Esophagus mucosa (tissue), 1 donor: Measurements from ENCODE around the gene ATP6V1A. TPM values are rescaled to one million over a fixed set of nuclear protein-coding genes. Genes with fewer than 3 reads are reported as not detected.

Experiments
- ATAC-seq: fragments of 200-7000 bp; cut with Tn5 transposase; one replicate; pipeline ENCODE4 v1.9.1; 2020
- total RNA-seq: library from RNA; stranded (reverse); gene quantifications from one replicate; pipeline ENCODE4 v1.2.4, GENCODE V29; 2023
- donor health status: DM: yes; HTN: yes; CAD: no.

ATP6V1A gene
- 59.5 TPM for total RNA-seq

DNA sequence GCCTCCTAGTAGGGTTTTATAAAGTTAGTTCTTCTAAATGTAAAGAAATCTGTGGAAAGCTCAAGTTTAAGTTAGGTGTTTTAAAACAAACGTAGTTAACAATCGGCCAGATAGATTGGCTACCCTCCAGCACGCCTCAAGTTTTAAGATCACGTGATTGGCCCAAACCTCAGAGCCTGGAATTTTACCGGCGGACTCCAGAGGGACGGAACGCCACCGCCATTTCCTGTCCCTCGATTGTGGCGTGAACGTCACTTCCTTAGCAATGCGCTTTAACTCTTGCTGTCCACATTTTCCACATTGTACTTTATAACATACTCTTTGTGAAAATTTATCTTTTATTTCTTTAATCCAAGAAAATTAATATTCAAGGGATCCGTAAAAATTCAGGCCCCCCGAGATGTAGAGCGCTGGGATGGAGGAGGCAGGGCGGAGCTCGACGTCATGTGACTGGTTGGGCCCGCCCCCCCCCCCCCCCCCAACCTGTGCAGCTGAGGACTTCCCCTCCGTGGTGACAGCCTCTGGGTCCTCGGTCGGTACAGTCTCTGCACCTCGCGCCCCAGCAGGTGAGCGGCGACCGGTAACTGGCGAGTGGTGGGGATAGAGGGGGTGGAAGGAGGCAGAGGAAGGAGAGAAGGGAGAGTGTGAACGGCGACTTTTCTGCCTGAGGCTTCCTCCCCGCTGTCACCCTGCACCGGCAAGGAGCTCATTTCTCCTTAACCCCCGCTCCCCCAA, at the start of gene ATP6V1A:
TSS of gene ATP6V1A (plus strand) at position 488 of the 735 bp plus-strand sequence. CDS start 31,719 bp downstream, outside the sequence.
- ATAC-seq = peak; percentile 72

DNA sequence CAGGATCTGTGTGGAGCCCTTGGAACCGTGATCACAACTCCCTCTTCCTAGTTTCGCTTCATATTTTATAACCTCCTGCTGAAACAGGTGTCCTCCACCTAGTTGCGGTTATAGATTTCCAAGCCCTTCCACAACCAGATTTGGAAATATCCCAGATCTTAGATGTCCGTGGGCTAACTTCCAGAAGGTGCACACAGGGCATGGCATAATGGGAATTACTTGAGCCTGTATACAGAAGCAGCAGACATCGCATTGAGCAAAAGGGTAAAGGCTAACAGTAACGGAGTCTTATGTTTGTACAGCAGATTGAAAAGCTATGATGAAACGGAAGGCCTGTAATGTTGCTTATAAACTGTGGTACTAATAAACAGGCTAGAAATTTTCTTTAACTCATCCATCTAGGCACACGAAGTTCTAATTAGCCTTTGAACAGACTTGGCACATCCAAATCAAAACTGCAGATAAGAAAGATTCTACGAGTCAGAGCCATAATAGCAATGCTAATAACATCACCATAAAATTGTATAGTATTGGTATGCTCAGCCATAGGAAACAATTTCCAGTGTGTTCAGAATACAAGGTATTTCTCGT, 49.2 kb upstream of the ATP6V1A start:
- ATAC-seq = no peak

GRCh38 chr3:113698213-113698742, 48.6 kb upstream of the ATP6V1A start:
- ATAC-seq = no peak

DNA sequence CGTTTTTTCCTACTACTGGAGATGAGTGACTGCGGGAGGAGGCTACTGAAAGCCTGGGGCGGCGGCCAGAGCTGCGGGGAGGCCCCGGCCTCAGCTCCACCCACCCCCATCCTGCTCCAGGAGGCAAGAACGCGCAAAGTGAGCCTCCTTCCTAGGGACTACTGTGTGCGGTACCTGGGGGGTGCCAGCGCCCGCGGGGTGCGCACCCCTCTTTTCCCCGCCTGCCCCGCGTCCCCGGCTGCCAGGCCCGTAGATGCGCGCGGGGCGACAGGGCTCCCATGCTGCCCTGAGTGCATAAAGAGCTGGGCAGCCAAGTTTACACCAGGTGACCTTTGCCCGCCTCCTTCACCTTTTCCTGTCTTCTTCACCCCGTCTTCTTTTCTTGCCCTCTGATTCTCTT, 47.9 kb upstream of the ATP6V1A start:
- ATAC-seq = no peak

DNA sequence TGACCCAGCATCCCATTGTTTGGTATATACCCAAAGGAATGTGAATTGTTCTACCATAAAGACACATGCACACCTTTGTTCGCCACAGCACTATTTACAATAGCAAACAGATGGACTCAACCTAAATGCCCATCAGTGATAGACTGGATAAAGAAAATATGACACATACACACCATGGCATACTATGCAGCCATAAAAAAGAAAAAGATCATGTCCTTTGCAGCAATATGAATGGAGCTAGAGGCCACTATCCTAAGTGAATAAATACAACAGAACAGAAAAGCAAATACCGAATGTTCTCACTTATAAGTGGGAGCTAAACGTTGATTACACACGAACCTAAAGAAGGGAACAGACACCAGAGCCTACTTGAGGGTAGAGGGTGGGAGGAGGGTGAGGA, 39.0 kb upstream of the ATP6V1A start:
- ATAC-seq = no peak

- peak; percentile 41 for ATAC-seq
Measured at GRCh38 chr3:113712129-113712528, 34.7 kb upstream of the ATP6V1A start.

DNA sequence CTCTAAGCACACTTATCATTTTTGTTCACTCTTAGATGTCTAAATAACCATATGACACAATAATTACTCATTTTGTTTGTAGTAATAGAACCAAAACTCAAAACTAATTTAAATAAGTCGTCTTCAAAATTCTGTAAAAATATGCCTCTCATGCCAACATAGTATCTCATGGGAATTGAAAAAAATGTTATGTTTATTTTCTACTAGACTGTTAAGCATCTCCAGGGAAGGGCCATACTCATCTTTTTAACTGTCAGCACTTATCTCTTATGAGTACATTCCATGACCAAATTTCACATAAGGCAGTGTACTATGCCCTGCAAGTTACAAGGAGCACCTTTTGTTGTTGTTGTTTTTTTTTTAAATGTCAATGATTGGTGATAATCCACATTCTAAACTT, 32.1 kb upstream of the ATP6V1A start:
- no peak for ATAC-seq

DNA sequence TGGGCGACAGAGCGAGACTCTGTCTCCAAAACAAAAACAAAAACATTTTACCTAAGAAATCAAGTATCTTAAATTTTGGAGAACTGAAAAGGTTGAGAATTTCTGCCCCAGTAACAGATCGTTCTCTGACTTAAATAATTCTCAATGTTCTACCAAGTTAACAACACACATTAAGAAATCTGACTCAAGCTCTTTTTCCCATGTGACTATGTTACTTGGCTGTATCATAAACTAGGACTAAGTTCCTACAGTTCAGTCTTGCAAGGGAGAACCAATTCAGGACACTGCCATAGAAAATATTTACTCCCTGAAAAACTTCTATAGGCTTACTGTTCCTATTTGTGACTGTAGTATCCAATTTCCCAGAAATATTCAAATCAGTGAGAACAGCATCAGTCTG, 29.5 kb upstream of the ATP6V1A start:
- no peak for ATAC-seq

GRCh38 chr3:113717818-113718217, 29.0 kb upstream of the ATP6V1A start:
- ATAC-seq = no peak

DNA sequence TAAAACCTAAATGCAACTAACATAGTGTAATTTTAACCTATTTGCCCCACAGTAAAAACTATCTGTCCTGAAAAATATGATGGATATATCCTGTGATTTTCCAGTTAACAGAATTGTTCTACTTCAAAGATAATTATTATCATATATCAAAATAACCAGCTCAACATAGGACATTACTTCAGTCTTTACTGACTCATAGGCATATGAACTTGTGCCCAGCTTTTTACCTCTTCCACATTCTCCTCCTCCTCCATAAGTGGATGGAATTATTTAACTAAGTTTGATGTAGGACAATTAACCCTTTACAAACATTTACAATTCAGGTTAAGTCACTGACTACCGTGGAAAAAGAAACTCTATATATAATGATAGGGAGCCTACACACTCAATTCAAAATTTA, 27.5 kb upstream of the ATP6V1A start:
- no peak for ATAC-seq

GRCh38 chr3:113719758-113720157, 27.1 kb upstream of the ATP6V1A start:
- ATAC-seq = no peak

DNA sequence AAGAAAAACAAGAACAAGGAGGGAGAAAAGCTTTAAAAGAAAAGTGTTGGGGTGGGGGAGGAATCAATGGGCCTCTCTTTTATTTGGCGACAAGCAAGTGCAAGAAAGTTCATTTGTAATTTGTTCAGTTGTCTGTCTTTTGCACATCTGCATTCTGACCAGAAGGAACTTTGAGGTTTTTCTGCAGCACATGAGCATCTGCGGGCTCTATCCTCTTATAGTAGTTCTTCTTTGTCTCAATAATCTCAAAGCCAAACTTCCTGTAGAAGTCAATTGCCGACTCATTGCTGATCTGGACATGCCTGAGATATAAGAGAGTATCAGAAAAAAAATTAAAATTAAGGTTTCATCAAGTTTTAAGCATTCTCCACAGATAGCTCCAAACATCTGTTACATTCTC, 25.2 kb upstream of the ATP6V1A start:
- ATAC-seq = no peak

- no peak for ATAC-seq
Measured at GRCh38 chr3:113728661-113729060, 18.2 kb upstream of the ATP6V1A start.

GRCh38 chr3:113730550-113730949, 16.3 kb upstream of the ATP6V1A start:
- no peak for ATAC-seq

DNA sequence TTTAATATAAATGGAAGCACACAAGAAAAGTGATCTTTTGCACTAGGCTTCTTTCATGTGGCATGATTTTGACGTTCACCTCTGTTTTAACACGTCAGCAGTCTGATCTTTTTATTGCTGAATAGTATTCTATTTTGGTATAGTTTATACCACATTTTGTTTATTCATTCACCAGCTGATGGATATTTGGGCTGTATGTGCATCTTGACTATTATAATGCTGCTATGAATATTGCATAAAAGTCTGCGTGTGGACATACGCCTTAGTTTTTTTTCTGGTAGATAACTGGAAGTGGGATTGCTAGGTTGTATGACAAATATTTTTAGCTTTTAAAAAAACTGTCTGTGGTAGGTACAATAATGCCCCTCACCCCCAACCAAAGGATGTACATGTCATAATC, 15.1 kb upstream of the ATP6V1A start:
- no peak for ATAC-seq

DNA sequence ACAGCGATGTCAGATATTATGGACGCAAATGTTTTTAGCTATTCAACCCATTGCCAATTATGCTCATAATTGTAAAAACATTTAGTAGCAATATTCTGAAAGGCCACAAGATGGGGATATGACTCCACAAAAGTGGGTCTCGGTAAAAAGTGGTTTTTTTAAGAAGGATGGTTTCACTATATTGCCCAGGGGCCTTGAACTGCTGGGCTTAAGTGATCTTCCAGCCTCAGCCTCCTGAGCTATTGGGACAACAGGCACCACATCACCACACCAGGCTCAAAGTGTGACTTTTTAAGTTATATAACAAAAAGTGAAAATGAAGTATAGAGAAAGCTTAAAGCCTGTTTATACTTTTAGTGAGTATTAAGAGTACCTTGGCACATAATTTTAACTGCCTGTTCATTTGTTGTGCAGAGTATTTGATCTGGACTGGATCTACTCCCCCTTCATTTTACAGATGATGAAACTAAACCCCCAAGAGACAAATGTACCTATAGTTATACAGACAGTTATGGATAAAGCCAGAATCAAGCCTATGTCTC, 10.2 kb upstream of the ATP6V1A start:
- ATAC-seq = peak; percentile 76

DNA sequence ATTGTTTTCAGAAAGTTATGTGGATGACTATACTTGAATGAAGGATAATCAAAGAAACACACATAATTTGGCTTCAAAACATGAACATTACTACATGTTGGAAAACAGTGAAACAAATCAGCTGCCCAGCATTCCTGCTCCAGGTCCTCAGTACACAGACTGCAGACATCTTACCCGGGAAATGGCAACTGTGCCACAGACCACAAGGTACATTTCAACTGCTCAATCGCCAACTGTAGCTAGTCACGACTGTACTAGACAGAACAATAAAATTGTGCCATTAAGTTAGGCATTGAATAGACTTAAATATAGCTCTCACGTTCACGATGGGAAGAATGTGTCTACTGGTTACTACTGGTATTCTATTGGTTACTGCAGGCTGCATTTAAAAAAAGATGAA, 5.7 kb upstream of the ATP6V1A start:
- ATAC-seq = no peak

- ATAC-seq = no peak
Measured at GRCh38 chr3:113741620-113742019, 5.2 kb upstream of the ATP6V1A start.

DNA sequence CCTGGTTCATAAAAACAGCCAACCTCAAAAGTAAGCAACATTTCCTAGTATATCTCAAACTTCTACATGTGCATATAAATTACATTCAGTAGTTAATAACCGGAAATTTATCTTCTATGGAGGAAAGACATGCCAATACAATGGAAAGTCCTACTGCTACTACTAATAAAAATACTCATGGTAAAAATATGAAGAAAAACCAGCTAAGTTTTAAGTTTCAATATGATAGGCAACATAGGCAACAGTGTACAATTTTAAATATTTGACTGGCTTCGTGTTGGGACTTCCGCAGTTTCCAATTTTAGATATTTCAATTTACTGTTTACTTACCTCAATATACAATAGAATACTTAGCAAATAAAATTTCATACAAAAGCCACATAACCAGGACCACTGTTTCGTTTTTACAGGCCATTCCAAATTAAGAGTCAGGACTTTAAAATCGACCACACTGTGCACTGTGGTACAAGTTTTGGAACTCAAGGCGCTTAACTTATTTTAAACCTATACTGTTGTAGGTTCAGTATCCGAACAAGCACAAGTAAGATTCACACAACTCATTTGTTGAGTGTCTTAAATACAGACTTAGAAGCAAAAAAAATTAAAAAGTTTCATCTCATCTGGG, 3.7 kb upstream of the ATP6V1A start:
- ATAC-seq = no peak

DNA sequence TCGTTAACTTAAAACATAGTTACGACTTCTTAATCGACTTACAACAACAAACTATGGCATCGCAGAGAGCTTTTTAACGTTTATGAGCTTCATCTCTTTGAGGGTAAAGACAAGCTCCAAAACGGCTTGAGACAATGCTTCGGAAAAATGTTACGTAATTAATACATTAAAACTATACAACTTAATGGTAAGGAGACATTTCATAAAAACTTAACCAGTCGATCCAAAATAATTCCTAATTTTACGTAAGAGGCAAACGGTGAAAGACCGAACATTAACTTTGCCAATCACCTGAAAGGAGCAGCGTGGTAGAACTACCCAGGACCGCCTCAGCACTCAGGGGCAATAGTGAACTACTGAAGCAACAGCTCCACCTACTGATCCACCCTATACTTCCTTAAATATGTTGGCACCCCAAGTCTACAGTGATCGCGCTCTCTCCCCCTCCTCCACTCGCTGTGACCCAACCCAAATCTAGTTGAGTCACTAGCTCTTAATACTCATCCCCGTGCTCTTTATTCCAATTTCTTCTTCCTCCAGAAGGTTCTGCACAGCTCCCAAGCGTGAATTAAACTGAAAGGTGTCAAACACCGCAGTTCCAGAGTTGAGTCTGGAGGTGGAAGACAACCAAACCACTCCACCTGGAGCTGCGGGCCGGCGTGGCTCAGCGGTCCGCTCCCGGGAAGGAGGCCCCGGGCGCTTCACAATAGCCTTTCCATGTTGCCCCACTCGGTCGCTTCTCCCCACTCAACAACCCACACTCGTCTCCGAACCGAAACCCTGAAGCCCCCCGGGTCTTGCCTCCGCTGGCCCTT, 1.7 kb upstream of the ATP6V1A start:
- ATAC-seq = peak; percentile 89

DNA sequence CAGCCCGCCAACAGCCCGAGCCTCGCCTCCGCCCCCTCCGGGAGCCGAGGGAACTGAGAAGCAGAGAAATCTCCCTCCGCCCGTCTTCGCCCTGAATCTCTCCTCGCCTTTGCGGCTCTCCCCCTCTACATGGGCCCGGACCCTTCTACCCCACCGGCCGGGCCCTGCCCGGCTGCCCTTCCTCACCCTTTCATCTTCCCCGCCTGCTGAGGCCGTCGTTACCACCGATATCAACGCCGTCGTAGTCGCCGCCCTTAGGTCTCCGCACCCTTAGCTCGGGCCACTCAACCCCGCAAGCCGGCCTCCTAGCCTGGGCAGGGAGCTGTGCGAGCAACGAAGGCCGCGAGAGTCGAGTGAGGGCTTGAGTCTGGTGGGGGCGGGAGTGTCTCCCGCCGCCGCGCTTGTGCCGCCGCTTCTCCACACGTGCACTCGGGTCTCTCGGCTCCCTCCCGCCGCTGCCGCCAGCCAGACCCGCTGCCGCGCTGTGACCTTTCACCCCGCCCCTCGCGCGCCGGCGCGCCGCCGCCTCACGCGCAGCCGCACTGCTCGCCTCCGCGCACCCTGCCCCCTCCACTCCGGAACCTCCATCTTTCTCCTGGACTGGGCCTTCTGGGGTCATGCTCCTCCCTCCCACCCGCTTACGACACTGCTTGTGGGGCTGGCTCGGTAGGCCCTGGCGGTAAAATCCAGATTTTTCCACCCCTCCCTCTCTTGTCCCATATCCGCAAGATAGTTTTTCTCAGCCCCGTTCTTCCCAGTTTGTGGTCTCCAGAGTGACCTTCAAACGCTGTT, 883 bp upstream of the ATP6V1A start, which contains the start of gene NAA50:
TSS of gene NAA50 (minus strand) at position 494 of the 792 bp plus-strand sequence. CDS start at position 194, 300 bp downstream.
- peak; percentile 92 for ATAC-seq
